Right lobe of liver (tissue), 6 donors: ENCODE data around the gene YWHAB. TPM values are rescaled to one million over a fixed set of nuclear protein-coding genes. Genes with fewer than 3 reads are reported as not detected.
A peak's percentile ranks its signal among the peaks of the same experiment; 100 is the strongest.

Source experiments
- ATAC-seq, 4 donors: fragments of 200-7000 bp; cut with Tn5 transposase; one replicate each; pipeline ENCODE4 v1.9.1; 2020; ENCODE audit warnings: mild to moderate bottlenecking in 4 of 4, moderate library complexity in 4 of 4
- DNase-seq, 3 donors: peaks; one replicate each; pipeline ENCODE4 v3.0.0-alpha.2; 2020
- H3K27ac ChIP-seq, 3 donors: fragments of 200-600 bp; one replicate each; pipeline ENCODE4 v1.8.0; 2022
- H3K27me3 ChIP-seq, 2 donors: fragments of 200-600 bp; one replicate each; pipeline ENCODE4 v1.8.0; 2022
- H3K36me3 ChIP-seq, 4 donors: fragments of 200-600 bp; sonication (generic) in 1 of 4; one replicate each; pipeline versions ENCODE4 v1.5.1 to v1.8.0; 2017 to 2022; ENCODE audit warnings: control low read depth in 1 of 4
- H3K4me1 ChIP-seq, 4 donors: fragments of 200-600 bp; sonication (generic) in 1 of 4; one replicate each; pipeline versions ENCODE4 v1.5.1 to v1.8.0; 2017 to 2022; ENCODE audit warnings: control low read depth in 1 of 4
- H3K4me3 ChIP-seq, 3 donors: fragments of 200-600 bp; one replicate each; pipeline ENCODE4 v1.8.0; 2022
- H3K9me3 ChIP-seq, 4 donors: fragments of 200-600 bp; sonication (generic) in 1 of 4; one replicate each; pipeline versions ENCODE4 v1.5.1 to v1.8.0; 2017 to 2022; ENCODE audit warnings: control low read depth in 1 of 4
- POLR2A ChIP-seq: fragments of 450-650 bp; IDR thresholded peaks from one replicate; pipeline ENCODE4 v1.6.1; 2017; ENCODE audit warnings: antibody characterized with exemption, mild to moderate bottlenecking
- WGBS: methylation state at CpG from one replicate; pipeline ENCODE4 v1.1.6; 2018; ENCODE audit warnings: low coverage, low lambda C conversion rate; ENCODE audit not compliant: insufficient coverage; ENCODE audit errors: missing lambda C conversion rate; 5-methylcytosine and 5-hydroxymethylcytosine counted together
- intact Hi-C, 2 donors: fragments of 100-400 bp; cut with DNase I; formaldehyde crosslinking; loops; one replicate each; pipeline versions ENCODE4 v1.11.2 to v1.14.1; 2022
- total RNA-seq, 6 experiments: library from RNA; depleted of rRNA in 2 of 6; stranded (reverse); fragments of >200 nt in 2 of 6; fragmentation: NEBNext Ultra II Directional in 3 of 6; extraction: Animal tissue kit (Norgen Biotek cat#: 25700) in 3 of 6; gene quantifications; one replicate each; pipeline versions ENCODE4 v1.1.0 to v1.2.4, GENCODE V29; 2016 to 2023
- TF ChIP-seq, protein P1 (sequence below), 4 donors: fragments of 200-600 bp in 3 of 4; fragments of 450-650 bp in 1 of 4; IDR thresholded peaks; one replicate each; pipeline versions ENCODE4 v1.5.1 to v1.8.0; 2016 to 2022; ENCODE audit warnings: antibody characterized with exemption in 4 of 4, mild to moderate bottlenecking in 2 of 4
- donor health status: DM: no; HTN: yes; CAD: no.
- donor health status: DM: no; HTN: no; CAD: no.
- donor health status: DM: no; HTN: no; CAD: no.
- donor health status: DM: no; HTN: yes; CAD: no.
- donor health status: DM: no; HTN: yes; CAD: no.

Gene YWHAB
- total RNA-seq, 6 experiments from 2014 or later, result 48.7 to 71.1 (median 54.5) TPM

DNA sequence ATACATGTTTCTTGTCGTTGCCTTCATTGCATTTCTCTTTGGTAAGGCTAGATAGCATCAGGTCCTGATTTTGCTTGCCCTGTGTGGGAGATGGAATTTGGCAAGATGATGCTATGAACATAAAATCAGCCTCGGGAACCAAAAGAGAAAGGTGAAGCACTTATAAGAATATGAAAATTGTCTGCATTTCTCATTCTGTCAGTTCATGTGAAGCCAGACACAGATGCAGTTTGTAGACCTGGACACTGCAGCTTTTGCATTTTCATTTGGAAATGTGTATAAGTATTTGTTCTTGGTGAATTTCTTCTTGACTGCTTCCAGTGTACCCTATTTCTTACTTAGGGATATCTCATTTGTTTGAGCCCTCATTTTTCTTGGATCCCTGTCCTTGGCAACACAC, 1.3 kb downstream of the YWHAB start:
- intact Hi-C loops, result no loop called here
- TF ChIP-seq, protein P1, sequence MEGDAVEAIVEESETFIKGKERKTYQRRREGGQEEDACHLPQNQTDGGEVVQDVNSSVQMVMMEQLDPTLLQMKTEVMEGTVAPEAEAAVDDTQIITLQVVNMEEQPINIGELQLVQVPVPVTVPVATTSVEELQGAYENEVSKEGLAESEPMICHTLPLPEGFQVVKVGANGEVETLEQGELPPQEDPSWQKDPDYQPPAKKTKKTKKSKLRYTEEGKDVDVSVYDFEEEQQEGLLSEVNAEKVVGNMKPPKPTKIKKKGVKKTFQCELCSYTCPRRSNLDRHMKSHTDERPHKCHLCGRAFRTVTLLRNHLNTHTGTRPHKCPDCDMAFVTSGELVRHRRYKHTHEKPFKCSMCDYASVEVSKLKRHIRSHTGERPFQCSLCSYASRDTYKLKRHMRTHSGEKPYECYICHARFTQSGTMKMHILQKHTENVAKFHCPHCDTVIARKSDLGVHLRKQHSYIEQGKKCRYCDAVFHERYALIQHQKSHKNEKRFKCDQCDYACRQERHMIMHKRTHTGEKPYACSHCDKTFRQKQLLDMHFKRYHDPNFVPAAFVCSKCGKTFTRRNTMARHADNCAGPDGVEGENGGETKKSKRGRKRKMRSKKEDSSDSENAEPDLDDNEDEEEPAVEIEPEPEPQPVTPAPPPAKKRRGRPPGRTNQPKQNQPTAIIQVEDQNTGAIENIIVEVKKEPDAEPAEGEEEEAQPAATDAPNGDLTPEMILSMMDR (IDR thresholded peaks at IDR 0.05), result no peak
- TF ChIP-seq POLR2A, result no peak
- H3K27ac ChIP-seq, result no peak overlapping the region
- H3K36me3 ChIP-seq, result no peaks in the 10 kb centered on the region
- H3K9me3 ChIP-seq, result no peaks in the 10 kb centered on the region
- peaks cover 0 to 41% (median 15%) of the 10 kb centered on the region in 4 donors for H3K4me1 ChIP-seq
- WGBS, result 0% methylated on average over 2 of the region's 2 CpGs
- no peak for DNase-seq
- no peak for ATAC-seq
- peak overlapping the region; percentile 97 to 98 (median 97) for H3K4me3 ChIP-seq
- H3K27me3 ChIP-seq, result no peaks in the 10 kb centered on the region

DNA sequence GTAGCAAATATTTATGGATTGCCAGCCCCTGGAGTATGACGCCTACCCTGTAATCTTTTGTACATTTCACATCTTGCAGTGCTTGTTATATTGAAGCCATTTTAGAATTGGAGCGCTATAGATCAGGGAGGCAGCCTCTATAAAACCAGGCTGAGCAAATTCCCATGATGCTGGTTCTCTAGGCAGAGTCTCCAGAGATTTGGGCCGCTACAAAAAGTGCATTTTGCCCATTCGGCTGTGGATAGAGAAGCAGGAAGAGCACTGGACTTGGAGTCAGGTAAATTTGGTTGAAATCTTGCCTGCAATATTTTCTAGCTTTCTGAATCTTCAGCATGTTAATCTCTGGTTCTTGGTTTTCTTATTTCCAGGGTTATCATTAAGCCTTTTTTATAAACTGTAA, 2.0 kb downstream of the YWHAB start:
- 59% methylated on average over 4 of the region's 4 CpGs for WGBS
- TF ChIP-seq, protein P1 (IDR thresholded peaks at IDR 0.05), result no peak
- no peak for TF ChIP-seq POLR2A
- ATAC-seq (no peak), DNase-seq (no peak)
- no peaks in the 10 kb centered on the region for H3K36me3 ChIP-seq
- no peaks in the 10 kb centered on the region for H3K9me3 ChIP-seq
- intact Hi-C loops, result no loop called here
- H3K27ac ChIP-seq, result no peak overlapping the region
- peaks cover 0 to 41% (median 15%) of the 10 kb centered on the region in 4 donors for H3K4me1 ChIP-seq
- H3K27me3 ChIP-seq, result no peaks in the 10 kb centered on the region
- no peak overlapping the region for H3K4me3 ChIP-seq

DNA sequence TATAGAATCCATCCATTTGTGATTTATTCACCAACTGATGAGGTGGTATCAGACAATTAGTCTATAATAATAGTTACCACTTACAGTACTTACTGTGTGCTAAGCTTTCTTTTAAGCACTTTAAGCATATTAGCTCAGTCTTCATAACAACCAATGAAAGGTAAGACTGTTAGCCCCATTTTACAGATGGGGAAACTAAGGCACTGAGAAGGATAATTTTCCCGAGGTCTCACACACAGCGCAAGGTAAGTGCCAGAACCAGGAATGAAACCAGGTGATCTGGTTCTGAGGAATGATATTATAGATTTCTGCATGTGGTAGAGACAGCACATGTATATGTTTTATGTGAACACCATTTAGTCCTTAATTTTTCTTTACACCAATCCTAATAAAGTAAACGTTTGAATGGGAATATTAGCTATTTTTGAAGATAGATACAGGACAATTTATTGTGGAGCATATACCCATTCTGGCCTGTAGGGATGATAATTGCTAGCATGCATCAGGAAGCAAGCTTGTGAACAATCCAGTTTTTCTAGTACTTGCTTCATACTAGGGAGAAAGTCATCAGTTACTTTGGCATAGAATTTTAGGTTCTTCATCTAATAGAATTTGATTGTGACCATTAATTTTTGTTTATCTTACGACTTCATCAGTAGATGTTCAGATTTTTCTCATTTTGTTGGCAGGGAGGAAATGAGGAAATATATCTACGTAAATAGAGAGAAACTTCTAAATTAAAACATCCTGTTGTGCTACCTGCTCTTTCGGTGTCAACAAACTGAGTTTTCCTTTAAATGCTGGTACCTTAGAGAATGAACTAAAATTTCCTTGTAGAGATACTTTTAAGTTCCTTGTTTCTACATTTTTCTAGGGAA, 3.0 kb downstream of the YWHAB start:
- ATAC-seq, result no peak
- no peak overlapping the region for H3K27ac ChIP-seq
- peak overlapping the region in 1 of 3 donors; percentile 0 for H3K4me3 ChIP-seq
- 50% methylated on average over 6 of the region's 6 CpGs for WGBS
- peaks cover 0 to 41% (median 15%) of the 10 kb centered on the region in 4 donors for H3K4me1 ChIP-seq
- H3K9me3 ChIP-seq, result no peaks in the 10 kb centered on the region
- TF ChIP-seq, protein P1 (IDR thresholded peaks at IDR 0.05), result peak in 3 of 4 donors; percentile 11 to 30 (median 12)
- no peak for TF ChIP-seq POLR2A
- no peak for DNase-seq
- intact Hi-C loops, result no loop called here
- no peaks in the 10 kb centered on the region for H3K36me3 ChIP-seq
- H3K27me3 ChIP-seq, result no peaks in the 10 kb centered on the region

DNA sequence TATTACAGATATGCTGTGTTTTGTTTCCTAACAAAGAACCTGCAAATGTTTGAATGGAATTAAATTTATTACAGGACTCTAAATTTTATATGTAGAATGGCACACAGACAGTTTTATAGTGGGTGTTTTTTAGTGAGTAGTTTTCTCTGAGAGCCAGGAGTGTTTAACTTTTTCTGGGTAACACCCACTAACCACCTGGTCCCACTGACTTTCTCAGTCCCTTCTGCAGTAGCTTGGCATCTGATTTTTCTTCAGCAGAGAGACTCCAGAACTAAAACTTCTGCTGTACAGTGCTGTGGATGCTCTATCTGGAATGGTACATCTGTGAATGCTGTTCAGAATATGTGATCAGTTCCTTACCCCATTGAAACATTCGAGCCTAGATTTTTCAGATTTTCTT, 6.3 kb downstream of the YWHAB start:
- TF ChIP-seq, protein P1 (IDR thresholded peaks at IDR 0.05), result no peak
- TF ChIP-seq POLR2A, result no peak
- Histone ChIP-seq H3K4me1 (peaks cover 0 to 43% (median 22%) of the 10 kb centered on the region in 4 donors), H3K9me3 (no peaks in the 10 kb centered on the region), H3K4me3 (no peak overlapping the region), H3K36me3 (no peaks in the 10 kb centered on the region), H3K27me3 (no peaks in the 10 kb centered on the region), H3K27ac (no peak overlapping the region)
- WGBS, result 67% methylated on average over 1 of the region's 1 CpG
- intact Hi-C loops, result no loop called here
- no peak for ATAC-seq
- no peak for DNase-seq
